Stimulated activated CD8-positive, alpha-beta memory T cell treated with anti-CD3 and anti-CD28 coated beads, Interleukin-4, amount 100 ng/mL, for 24 hours (primary cell): Measurements from ENCODE around the gene FAT1.
"Not testable (repeated sequence)": the region's sequence is repeated elsewhere in the genome, so short reads cannot be mapped to it uniquely, and the experiment has no call there.

Experiments used
- DNase-seq: peaks from one replicate; pipeline ENCODE4 v3.0.0-alpha.2; 2020; ENCODE audit warnings: low read depth

Gene FAT1

GRCh38 chr4:186723292-186724057, at the start of gene FAT1:
Gene FAT1, minus strand, starts transcription at chr4:186723856. Its CDS starts 14,029 bp downstream, at chr4:186709827.
- DNase-seq: no peak

GRCh38 chr4:186772936-186773487, 49.4 kb upstream of the FAT1 start:
- no peak for DNase-seq

GRCh38 chr4:186771624-186772023, 48.0 kb upstream of the FAT1 start:
- DNase-seq: no peak

GRCh38 chr4:186770481-186771175, 47.0 kb upstream of the FAT1 start:
- no peak for DNase-seq

- DNase-seq: no peak
Observed at GRCh38 chr4:186767794-186768193, 44.1 kb upstream of the FAT1 start.

- DNase-seq: no peak
Observed at GRCh38 chr4:186765673-186766546, 42.3 kb upstream of the FAT1 start.

- DNase-seq: no peak
Observed at GRCh38 chr4:186765138-186765537, 41.5 kb upstream of the FAT1 start.

- DNase-seq: no peak
Observed at GRCh38 chr4:186764457-186764856, 40.8 kb upstream of the FAT1 start.

- DNase-seq: no peak
Observed at GRCh38 chr4:186762865-186763264, 39.2 kb upstream of the FAT1 start.

GRCh38 chr4:186762361-186762760, 38.7 kb upstream of the FAT1 start:
- no peak for DNase-seq

GRCh38 chr4:186761956-186762355, 38.3 kb upstream of the FAT1 start:
- not testable (repeated sequence) for DNase-seq

- no peak for DNase-seq
Observed at GRCh38 chr4:186761393-186761792, 37.7 kb upstream of the FAT1 start.

GRCh38 chr4:186760576-186760975, 36.9 kb upstream of the FAT1 start:
- DNase-seq: no peak

- DNase-seq: no peak
Observed at GRCh38 chr4:186759990-186760389, 36.3 kb upstream of the FAT1 start.

GRCh38 chr4:186758929-186759682, 35.5 kb upstream of the FAT1 start:
- DNase-seq: no peak

GRCh38 chr4:186757696-186758355, 34.2 kb upstream of the FAT1 start:
- DNase-seq: no peak

- DNase-seq: not testable (repeated sequence)
Observed at GRCh38 chr4:186756550-186756949, 32.9 kb upstream of the FAT1 start.

- no peak for DNase-seq
Observed at GRCh38 chr4:186755550-186756519, 32.2 kb upstream of the FAT1 start.

GRCh38 chr4:186754976-186755375, 31.3 kb upstream of the FAT1 start:
- no peak for DNase-seq

- DNase-seq: no peak
Observed at GRCh38 chr4:186752325-186752724, 28.7 kb upstream of the FAT1 start.
